GM23338 (cell line): Measurements from ENCODE around the gene POLE4. TPM values are rescaled to one million over a fixed set of nuclear protein-coding genes. Genes with fewer than 3 reads are reported as not detected.

ENCODE experiments used
- ATAC-seq: fragments of 200-7000 bp; cut with Tn5 transposase; 3 replicates; pipeline ENCODE4 v1.9.1; 2020
- DNase-seq: peaks from one replicate; pipeline ENCODE4 v3.0.0-alpha.2; 2015; ENCODE audit warnings: low spot score
- H2AFZ ChIP-seq: fragments of 200-600 bp; sonication (generic); 2 replicates; pipeline ENCODE4 v1.8.0; 2016; ENCODE audit warnings: antibody characterized with exemption, mild to moderate bottlenecking, moderate library complexity
- H3F3A ChIP-seq: fragments of 200-600 bp; sonication (generic); replicated peaks from 2 replicates; pipeline ENCODE4 v1.8.0; 2017; ENCODE audit warnings: antibody characterized with exemption, mixed run types, low read depth
- H3K27ac ChIP-seq: fragments of 200-600 bp; sonication (generic); 2 replicates; pipeline ENCODE4 v1.6.1; 2016; ENCODE audit warnings: low read depth
- H3K27me3 ChIP-seq: fragments of 200-600 bp; sonication (generic); 2 replicates; pipeline ENCODE4 v1.8.0; 2016; ENCODE audit warnings: mild to moderate bottlenecking, mixed run types, moderate library complexity; ENCODE audit not compliant: insufficient read depth
- H3K36me3 ChIP-seq: fragments of 200-600 bp; sonication (generic); 2 replicates; pipeline ENCODE4 v1.8.0; 2016; ENCODE audit warnings: mild to moderate bottlenecking; ENCODE audit not compliant: insufficient read depth
- H3K4me1 ChIP-seq: fragments of 200-600 bp; sonication (generic); 2 replicates; pipeline ENCODE4 v1.8.0; 2016; ENCODE audit warnings: mild to moderate bottlenecking, moderate library complexity; ENCODE audit not compliant: insufficient read depth
- H3K4me2 ChIP-seq: fragments of 200-600 bp; sonication (generic); 2 replicates; pipeline ENCODE4 v1.7.1; 2017; ENCODE audit warnings: mixed run types
- H3K4me3 ChIP-seq: fragments of 200-600 bp; sonication (generic); 2 replicates; pipeline ENCODE4 v1.6.1; 2016; ENCODE audit warnings: mixed run types
- H3K79me2 ChIP-seq: fragments of 200-600 bp; sonication (generic); replicated peaks from 2 replicates; pipeline ENCODE4 v1.8.0; 2017; ENCODE audit warnings: mild to moderate bottlenecking; ENCODE audit not compliant: insufficient read depth
- H3K9me2 ChIP-seq: fragments of 200-600 bp; sonication (generic); 2 replicates; pipeline ENCODE4 v1.8.0; 2017; ENCODE audit not compliant: insufficient read depth
- H4K20me1 ChIP-seq: fragments of 200-600 bp; sonication (generic); replicated peaks from 2 replicates; pipeline ENCODE4 v1.8.0; 2017; ENCODE audit warnings: mild to moderate bottlenecking; ENCODE audit not compliant: insufficient read depth
- H3K27ac Mint-ChIP-seq: 2 replicates; pipeline ENCODE4 v1.8.0; 2020; ENCODE audit warnings: inconsistent platforms, mild to moderate bottlenecking, moderate library complexity, mixed read lengths
- H3K27me3 Mint-ChIP-seq: 3 replicates; pipeline ENCODE4 v1.8.0; 2022; ENCODE audit warnings: low read depth, mild to moderate bottlenecking, moderate library complexity, mixed read lengths, inconsistent platforms; ENCODE audit not compliant: insufficient read depth, poor library complexity
- H3K36me3 Mint-ChIP-seq: 3 replicates; pipeline ENCODE4 v1.8.0; 2021; ENCODE audit warnings: low read depth, mild to moderate bottlenecking, inconsistent platforms, moderate library complexity, mixed read lengths
- H3K4me1 Mint-ChIP-seq: 3 replicates; pipeline ENCODE4 v1.8.0; 2020; ENCODE audit warnings: mild to moderate bottlenecking, inconsistent platforms, mixed read lengths
- H3K4me3 Mint-ChIP-seq: 3 replicates; pipeline ENCODE4 v1.8.0; 2021; ENCODE audit warnings: moderate library complexity, mild to moderate bottlenecking, inconsistent platforms, mixed read lengths
- H3K9me3 Mint-ChIP-seq: 3 replicates; pipeline ENCODE4 v1.8.0; 2020; ENCODE audit warnings: moderate library complexity, mild to moderate bottlenecking, inconsistent platforms, mixed read lengths
- CREB1 ChIP-seq: fragments of 250-450 bp; sonication (Bioruptor Pico); IDR thresholded peaks from 2 replicates; pipeline ENCODE4 v1.5.0; 2020; ENCODE audit warnings: low read depth, mild to moderate bottlenecking, moderate library complexity
- EZH2 ChIP-seq: fragments of 200-600 bp; sonication (generic); IDR thresholded peaks from one replicate; pipeline ENCODE4 v1.8.0; 2017; ENCODE audit warnings: antibody characterized with exemption, mild to moderate bottlenecking, low read depth; ENCODE audit not compliant: unreplicated experiment
- EZH2phosphoT487 ChIP-seq: fragments of 200-600 bp; sonication (generic); IDR thresholded peaks from one replicate; pipeline ENCODE4 v1.8.1; 2018; ENCODE audit warnings: antibody characterized with exemption; ENCODE audit not compliant: unreplicated experiment
- JUNB ChIP-seq: IDR thresholded peaks from one replicate; pipeline ENCODE4 v1.6.1; 2016; ENCODE audit warnings: antibody characterized with exemption; ENCODE audit not compliant: unreplicated experiment
- POLR2AphosphoS5 ChIP-seq: IDR thresholded peaks from 2 replicates; pipeline ENCODE4 v1.6.1; 2016; ENCODE audit warnings: antibody characterized with exemption, low read depth
- STAT1 ChIP-seq: IDR thresholded peaks from one replicate; pipeline ENCODE4 v1.6.1; 2016; ENCODE audit warnings: antibody characterized with exemption; ENCODE audit not compliant: unreplicated experiment
- ZNF114 ChIP-seq: fragments of 250-450 bp; sonication (Bioruptor Pico); IDR thresholded peaks from 2 replicates; pipeline ENCODE4 v1.5.0; 2020; ENCODE audit warnings: mild to moderate bottlenecking, moderate library complexity
- ZNF331 ChIP-seq: fragments of 250-450 bp; sonication (Bioruptor Pico); IDR thresholded peaks from 2 replicates; pipeline ENCODE4 v1.5.0; 2020; ENCODE audit warnings: low read depth, mild to moderate bottlenecking, moderate library complexity
- polyA plus RNA-seq: library from polyadenylated mRNA; unstranded; fragments of >200 nt; fragmentation: Nextera tagmentation; extraction: Ambion mirVana; gene quantifications from 2 replicates; pipeline ENCODE4 v1.2.1, GENCODE V29; 2016
- total RNA-seq: library from RNA; depleted of rRNA; stranded (reverse); fragments of >200 nt; shearing (Covaris generic); gene quantifications from 2 replicates; pipeline ENCODE4 v1.2.3, GENCODE V29; 2014
- TF ChIP-seq, protein P1 (sequence below), 2 experiments: fragments of 200-600 bp in 1 of 2; sonication (generic) in 1 of 2; conservative IDR thresholded peaks; 2 replicates each; pipeline versions ENCODE4 v1.5.1 to v1.6.1; 2016 to 2017; ENCODE audit warnings: antibody characterized with exemption in 2 of 2, low read depth in 2 of 2, mild to moderate bottlenecking in 2 of 2, moderate library complexity in 1 of 2
- TF ChIP-seq, protein P2 (sequence below): IDR thresholded peaks from 2 replicates; pipeline ENCODE4 v1.6.1; 2016; ENCODE audit warnings: antibody characterized with exemption
- TF ChIP-seq, protein P3 (sequence below): IDR thresholded peaks from one replicate; pipeline ENCODE4 v1.6.1; 2018; ENCODE audit warnings: antibody characterized with exemption; ENCODE audit not compliant: unreplicated experiment

Gene POLE4
- total and polyA plus RNA-seq, 2 experiments from 2014 or later = 24.4 to 105 TPM

GRCh38 chr2:75003276-75003675 lies 44.8 kb downstream of the POLE4 start (continued):
- TF ChIP-seq, protein P1, sequence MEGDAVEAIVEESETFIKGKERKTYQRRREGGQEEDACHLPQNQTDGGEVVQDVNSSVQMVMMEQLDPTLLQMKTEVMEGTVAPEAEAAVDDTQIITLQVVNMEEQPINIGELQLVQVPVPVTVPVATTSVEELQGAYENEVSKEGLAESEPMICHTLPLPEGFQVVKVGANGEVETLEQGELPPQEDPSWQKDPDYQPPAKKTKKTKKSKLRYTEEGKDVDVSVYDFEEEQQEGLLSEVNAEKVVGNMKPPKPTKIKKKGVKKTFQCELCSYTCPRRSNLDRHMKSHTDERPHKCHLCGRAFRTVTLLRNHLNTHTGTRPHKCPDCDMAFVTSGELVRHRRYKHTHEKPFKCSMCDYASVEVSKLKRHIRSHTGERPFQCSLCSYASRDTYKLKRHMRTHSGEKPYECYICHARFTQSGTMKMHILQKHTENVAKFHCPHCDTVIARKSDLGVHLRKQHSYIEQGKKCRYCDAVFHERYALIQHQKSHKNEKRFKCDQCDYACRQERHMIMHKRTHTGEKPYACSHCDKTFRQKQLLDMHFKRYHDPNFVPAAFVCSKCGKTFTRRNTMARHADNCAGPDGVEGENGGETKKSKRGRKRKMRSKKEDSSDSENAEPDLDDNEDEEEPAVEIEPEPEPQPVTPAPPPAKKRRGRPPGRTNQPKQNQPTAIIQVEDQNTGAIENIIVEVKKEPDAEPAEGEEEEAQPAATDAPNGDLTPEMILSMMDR (conservative IDR thresholded peaks at IDR 0.05; ENCODE audit: low read depth in 2 of 2) = no peak
- no peak for TF ChIP-seq STAT1
- TF ChIP-seq ZNF331 (CRISPR knock-in tag) = no peak
- no peak for TF ChIP-seq JUNB

- DNase-seq = no peak
- Histone ChIP-seq H3K4me3 (no peak overlapping the region), H3K4me1 (no peaks in the 10 kb centered on the region), H3K79me2 (no peaks in the 10 kb centered on the region), H3F3A (no peaks in the 10 kb centered on the region), H3K36me3 (no peaks in the 10 kb centered on the region), H3K9me2 (no peaks in the 10 kb centered on the region), H3K4me2 (no peak overlapping the region), H3K27ac (no peak overlapping the region), H3K27me3 (no peaks in the 10 kb centered on the region), H4K20me1 (no peaks in the 10 kb centered on the region), H2AFZ (no peak overlapping the region)
- Mint-ChIP-seq H3K27ac (no peak overlapping the region), H3K36me3 (peaks cover 7% of the 10 kb centered on the region; the same call in 2 of the 3 replicates), H3K4me3 (no peak overlapping the region), H3K27me3 (no peaks in the 10 kb centered on the region), H3K9me3 (peaks cover 3% of the 10 kb centered on the region; the same call in 2 of the 3 replicates), H3K4me1 (no peaks in the 10 kb centered on the region)
- no peak for TF ChIP-seq JUNB
- TF ChIP-seq POLR2AphosphoS5 = no peak
- no peak for TF ChIP-seq EZH2phosphoT487
- TF ChIP-seq, protein P2, sequence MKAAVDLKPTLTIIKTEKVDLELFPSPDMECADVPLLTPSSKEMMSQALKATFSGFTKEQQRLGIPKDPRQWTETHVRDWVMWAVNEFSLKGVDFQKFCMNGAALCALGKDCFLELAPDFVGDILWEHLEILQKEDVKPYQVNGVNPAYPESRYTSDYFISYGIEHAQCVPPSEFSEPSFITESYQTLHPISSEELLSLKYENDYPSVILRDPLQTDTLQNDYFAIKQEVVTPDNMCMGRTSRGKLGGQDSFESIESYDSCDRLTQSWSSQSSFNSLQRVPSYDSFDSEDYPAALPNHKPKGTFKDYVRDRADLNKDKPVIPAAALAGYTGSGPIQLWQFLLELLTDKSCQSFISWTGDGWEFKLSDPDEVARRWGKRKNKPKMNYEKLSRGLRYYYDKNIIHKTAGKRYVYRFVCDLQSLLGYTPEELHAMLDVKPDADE = 0 out of 2 replicates have a peak, but pooled peaks have one; percentile 33
- no peak for TF ChIP-seq ZNF331 (CRISPR knock-in tag)
- ATAC-seq = no peak
These were observed 45.3 kb downstream of the POLE4 start for GRCh38 chr2:75003773-75004172.

DNA sequence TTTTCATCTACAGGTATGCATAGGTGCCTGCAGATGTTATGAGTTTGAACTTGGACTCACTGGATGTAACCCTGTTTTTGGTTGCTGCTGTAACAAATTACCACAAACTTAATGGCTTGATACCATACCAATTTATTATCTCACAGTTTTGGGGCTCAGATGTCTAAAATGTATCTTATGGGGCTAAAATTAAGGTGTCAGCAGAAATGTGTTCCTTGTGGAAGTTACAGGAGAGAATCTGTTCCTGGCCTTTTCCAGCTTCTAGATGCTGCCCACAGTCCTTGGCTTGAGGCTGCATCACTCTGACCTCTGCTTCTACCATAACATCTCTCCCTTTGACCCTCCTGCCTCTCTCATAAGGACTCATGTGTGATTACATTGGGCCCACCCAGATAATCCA lies 47.6 kb downstream of the POLE4 start:
- no peaks in the 10 kb centered on the region for H4K20me1 ChIP-seq
- no peak overlapping the region for H3K4me3 ChIP-seq
- H3K9me2 ChIP-seq = no peaks in the 10 kb centered on the region; the same call in 1 of the 2 replicates
- DNase-seq (no peak), ATAC-seq (no peak)
- no peak overlapping the region for H3K27ac ChIP-seq
- H3K27me3 ChIP-seq = no peaks in the 10 kb centered on the region
- Mint-ChIP-seq H3K27me3 (peaks cover 1% of the 10 kb centered on the region), H3K4me1 (no peaks in the 10 kb centered on the region), H3K27ac (no peak overlapping the region), H3K4me3 (no peak overlapping the region), H3K9me3 (no peaks in the 10 kb centered on the region), H3K36me3 (no peaks in the 10 kb centered on the region)
- no peaks in the 10 kb centered on the region for H3K36me3 ChIP-seq
- no peak overlapping the region for H3K4me2 ChIP-seq
- no peaks in the 10 kb centered on the region for H3K4me1 ChIP-seq
- no peaks in the 10 kb centered on the region for H3K79me2 ChIP-seq
- no peak overlapping the region for H2AFZ ChIP-seq
- H3F3A ChIP-seq = no peaks in the 10 kb centered on the region
- TF ChIP-seq POLR2AphosphoS5 (no peak), JUNB (no peak), ZNF114 (CRISPR knock-in tag) (no peak), EZH2 (no peak), EZH2phosphoT487 (no peak), CREB1 (CRISPR knock-in tag) (no peak), STAT1 (no peak)
- TF ChIP-seq, protein P1 (conservative IDR thresholded peaks at IDR 0.05; ENCODE audit: low read depth in 2 of 2) = no peak
- TF ChIP-seq, protein P3, sequence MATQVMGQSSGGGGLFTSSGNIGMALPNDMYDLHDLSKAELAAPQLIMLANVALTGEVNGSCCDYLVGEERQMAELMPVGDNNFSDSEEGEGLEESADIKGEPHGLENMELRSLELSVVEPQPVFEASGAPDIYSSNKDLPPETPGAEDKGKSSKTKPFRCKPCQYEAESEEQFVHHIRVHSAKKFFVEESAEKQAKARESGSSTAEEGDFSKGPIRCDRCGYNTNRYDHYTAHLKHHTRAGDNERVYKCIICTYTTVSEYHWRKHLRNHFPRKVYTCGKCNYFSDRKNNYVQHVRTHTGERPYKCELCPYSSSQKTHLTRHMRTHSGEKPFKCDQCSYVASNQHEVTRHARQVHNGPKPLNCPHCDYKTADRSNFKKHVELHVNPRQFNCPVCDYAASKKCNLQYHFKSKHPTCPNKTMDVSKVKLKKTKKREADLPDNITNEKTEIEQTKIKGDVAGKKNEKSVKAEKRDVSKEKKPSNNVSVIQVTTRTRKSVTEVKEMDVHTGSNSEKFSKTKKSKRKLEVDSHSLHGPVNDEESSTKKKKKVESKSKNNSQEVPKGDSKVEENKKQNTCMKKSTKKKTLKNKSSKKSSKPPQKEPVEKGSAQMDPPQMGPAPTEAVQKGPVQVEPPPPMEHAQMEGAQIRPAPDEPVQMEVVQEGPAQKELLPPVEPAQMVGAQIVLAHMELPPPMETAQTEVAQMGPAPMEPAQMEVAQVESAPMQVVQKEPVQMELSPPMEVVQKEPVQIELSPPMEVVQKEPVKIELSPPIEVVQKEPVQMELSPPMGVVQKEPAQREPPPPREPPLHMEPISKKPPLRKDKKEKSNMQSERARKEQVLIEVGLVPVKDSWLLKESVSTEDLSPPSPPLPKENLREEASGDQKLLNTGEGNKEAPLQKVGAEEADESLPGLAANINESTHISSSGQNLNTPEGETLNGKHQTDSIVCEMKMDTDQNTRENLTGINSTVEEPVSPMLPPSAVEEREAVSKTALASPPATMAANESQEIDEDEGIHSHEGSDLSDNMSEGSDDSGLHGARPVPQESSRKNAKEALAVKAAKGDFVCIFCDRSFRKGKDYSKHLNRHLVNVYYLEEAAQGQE = no peak
- TF ChIP-seq, protein P2 = no peak
